Stimulated activated CD4-positive, alpha-beta T cell treated with anti-CD3 and anti-CD28 coated beads, Interleukin-4, amount 100 ng/mL, for 4 hours (primary cell): ENCODE results near the gene TNS1.

Source experiments
- DNase-seq, 2 experiments: peaks; one replicate each; pipeline ENCODE4 v3.0.0-alpha.2; 2020

The TNS1 gene

DNA sequence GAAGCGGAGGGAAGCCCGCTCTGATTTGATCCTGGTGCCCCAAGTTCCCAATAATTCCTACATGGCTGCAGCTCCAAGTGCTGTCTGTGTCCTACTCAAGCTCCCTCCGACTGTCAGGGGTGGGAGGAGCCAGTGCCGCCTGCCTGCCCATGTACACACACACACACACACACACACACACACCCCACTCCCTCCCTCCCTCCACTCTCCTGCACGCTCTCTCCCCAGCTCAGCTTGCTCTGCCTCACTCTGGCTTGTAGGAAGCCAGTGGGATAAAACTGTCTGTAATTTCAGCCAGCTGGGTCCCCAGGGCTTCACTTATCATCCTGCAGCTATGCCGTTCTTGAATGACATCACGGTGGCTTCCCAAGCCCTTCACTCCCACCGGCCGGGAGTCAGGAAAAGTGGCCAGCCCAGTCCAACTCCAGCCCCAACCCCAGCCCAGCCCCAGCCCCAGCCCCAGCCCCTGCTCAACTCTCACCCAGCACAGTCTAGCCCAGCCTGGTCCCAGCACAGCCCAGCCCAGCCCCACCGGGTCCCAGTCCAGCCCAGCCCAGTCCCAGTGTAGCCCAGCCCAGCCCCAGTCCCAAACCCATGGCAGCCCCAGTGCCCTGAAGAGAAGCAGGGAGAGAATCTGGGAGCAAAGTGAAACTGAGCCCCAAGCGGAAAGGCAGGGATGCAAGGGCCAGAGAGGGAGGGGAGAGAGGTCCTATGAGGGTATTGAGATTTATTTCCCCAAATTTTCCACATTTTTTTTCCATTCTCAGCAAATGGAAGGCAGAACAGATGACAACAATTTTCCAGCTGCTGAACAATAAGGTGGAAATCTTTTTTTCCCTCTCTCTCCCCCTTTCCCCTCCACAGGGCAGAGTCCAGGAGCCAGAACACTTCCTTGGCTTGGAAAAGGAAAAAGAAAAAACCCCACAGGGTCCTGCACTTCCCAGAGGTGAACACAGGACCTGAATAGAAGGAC, 144.0 kb downstream of the TNS1 start:
- no peak for DNase-seq

- DNase-seq: no peak
Measured at GRCh38 chr2:217857624-217858506, 144.9 kb downstream of the TNS1 start.

- DNase-seq: no peak
Measured at GRCh38 chr2:217856871-217857270, 145.9 kb downstream of the TNS1 start.

- DNase-seq: no peak
Measured at GRCh38 chr2:217856159-217856558, 146.6 kb downstream of the TNS1 start.

GRCh38 chr2:217854684-217855420, 147.9 kb downstream of the TNS1 start:
- DNase-seq: no peak

DNA sequence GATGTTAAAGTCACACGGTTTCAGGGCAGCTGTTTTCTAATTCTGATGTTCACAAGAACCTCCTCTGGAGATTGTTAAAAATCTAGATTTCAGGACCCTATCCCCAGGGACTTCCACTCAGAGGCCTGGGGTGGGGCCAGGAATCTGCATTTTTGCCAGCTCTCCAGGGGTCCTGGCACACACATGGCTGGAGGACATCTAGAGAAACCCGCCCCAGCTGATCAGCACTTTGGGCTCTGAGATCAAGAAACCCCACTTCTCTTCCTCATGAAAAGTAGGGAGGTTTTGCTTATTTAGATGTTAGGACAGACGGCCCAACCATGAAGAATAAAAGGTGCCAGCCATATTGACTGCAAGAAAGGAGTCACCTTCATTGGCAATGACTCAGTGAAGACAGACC, 148.8 kb downstream of the TNS1 start:
- no peak for DNase-seq

- DNase-seq: no peak
Measured at GRCh38 chr2:217853301-217853881, 149.4 kb downstream of the TNS1 start.

DNA sequence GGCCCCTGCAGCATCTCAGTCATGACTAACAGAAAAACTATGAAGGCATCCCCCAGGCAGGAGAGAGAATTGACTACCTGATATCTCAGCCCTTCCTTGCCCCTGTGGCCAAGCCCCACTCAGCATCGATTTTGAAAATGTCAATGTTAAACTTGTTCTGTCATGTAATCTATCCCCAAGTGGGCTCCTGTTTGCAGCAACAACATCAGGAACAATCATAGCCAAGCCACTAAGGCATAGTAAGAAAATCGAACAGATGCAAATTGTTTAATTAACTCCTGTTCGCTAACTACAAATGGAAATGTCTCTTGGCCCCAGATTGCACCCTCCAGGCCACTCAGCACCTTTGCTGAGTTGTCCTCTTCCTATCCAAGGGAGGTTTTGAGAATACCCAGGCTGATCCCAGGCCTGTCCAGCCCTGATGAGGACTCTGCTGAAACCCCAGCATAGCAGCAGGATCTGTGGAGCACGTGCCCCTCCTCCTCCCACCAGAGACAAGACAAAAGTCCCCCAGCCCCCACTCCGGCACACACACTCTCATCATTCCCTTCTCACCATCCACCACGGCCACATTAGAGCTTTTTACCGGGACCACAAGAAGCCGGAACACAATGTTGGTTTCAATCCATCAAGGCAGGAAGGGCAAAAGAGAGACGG, 150.1 kb downstream of the TNS1 start:
- DNase-seq: no peak

DNA sequence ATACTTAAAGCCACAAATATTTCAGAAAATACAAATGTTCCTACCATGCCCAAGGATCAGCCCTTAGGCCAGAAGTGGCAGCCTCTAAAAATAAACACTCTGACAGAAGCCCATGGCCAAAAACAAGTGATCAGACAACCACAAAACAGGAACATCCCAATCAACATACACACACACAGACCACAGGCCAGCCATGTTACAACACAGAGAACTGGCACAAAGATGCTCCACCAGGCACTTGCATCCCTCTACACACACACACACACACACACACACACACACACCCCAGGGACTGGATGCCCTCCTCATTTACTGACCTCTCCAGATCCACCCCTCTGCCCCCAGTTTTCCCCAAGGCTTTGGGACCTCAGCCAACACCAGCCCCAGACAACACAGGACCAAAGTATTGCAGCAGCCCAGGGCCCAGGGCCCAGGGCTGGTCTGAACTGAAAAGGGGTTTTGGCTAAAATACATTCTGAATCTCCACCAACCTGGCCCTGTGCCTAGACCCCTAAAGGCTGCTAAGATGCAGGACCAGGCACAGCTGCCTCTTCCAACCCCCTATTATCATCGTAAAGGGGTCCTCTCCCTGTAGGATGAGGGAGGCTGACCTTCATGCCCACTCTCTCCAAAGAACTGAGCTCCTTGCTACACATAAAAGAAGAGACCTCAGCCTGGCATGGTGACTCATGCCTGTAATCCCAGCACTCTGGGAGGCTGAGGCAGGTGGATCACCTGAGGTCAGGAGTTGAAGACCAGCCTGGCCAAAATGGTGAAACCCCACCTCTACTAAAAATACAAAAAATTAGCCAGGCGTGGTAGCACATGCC, 151.4 kb downstream of the TNS1 start:
- no peak for DNase-seq

DNA sequence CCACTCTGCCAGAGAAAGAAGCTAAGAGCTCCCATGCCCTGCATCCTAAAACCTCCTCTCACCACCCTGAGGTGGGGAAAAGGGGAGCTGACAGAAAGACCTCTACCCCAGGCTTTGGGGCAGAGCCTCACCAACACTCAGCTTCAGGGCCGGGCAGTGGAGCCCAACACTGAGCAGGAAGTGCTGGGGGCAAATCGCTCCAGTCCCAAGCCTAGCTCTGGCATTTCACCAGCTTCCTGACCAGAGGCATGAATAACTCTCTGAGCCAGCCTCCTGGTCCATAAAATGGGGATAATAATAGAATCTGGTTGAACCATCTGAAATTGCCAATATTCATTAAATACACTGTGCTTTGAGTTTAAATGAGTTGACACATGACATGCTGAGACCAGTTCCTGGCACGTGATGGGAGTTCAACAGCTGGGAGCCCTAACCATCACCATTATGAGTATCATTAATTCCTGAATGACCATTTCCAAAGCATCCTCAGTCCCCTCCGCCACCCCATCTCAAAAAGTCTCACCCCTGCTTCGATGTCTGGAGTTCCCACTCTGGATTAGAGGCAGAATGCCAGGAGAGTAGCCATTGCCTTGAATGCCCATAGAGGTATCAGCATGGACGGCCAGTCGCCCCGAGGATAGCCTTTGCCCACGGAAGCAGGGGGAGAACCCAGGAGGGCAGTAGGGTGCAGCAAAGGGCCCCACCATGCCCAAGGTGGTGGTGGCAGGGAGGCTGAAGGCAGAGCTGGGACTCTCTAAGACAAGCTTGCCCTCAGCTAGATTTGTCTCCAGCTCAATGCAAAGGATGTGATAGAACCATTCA, 153.4 kb downstream of the TNS1 start:
- no peak for DNase-seq

DNA sequence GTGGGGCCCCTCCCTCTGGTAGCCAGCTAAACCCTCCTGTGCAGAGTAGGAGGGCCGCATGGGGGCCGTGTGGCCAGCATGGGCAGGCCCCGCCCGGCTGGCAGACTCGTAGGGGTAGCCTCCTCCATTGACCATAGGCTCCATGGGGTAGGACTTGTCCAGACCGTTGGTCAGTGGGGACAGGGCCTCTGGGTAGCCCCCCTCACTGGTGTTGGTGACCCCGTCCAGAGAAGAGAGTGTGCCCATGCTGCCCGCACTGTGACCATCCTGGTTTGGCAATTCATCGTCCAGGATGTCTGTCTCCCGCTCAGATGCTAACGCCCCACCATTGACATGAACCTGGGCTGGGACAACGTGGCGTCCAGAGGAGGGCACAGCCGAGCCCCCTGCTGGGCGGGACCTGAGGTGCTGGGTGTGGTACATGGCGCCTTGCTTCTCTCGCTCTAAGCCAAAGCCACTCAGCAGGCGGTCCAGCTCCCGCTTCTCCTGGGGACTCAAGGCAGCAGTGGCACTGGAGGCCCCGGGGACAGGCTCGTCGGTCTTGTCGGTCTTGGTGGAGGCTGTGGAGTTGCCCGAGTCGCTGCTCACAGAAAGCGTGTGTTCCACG, 154.3 kb downstream of the TNS1 start:
- DNase-seq: no peak

GRCh38 chr2:217847552-217848350, 155.0 kb downstream of the TNS1 start:
- DNase-seq: no peak

GRCh38 chr2:217847115-217847514, 155.7 kb downstream of the TNS1 start:
- DNase-seq: no peak

DNA sequence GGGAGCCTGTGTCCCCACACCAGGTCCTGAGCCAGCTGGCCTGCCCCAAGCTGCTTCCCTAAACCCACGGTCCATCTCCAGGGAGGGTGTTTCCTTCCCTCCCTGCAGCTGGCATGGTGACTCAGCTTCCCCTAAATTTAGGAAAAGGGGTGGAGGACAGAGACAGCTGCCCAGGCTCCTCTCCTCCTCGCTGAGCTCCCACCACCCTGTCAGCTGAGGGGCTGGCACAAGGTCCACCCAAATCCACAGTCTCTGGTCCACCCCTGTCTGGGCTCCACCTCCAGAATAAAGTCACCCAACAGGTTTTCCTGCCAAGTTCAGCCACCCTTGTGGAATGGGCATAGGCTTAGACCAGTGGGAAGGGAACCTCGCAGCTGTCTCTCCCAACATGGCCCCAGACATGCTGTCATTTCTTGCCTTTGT, 156.5 kb downstream of the TNS1 start:
- DNase-seq: no peak

DNA sequence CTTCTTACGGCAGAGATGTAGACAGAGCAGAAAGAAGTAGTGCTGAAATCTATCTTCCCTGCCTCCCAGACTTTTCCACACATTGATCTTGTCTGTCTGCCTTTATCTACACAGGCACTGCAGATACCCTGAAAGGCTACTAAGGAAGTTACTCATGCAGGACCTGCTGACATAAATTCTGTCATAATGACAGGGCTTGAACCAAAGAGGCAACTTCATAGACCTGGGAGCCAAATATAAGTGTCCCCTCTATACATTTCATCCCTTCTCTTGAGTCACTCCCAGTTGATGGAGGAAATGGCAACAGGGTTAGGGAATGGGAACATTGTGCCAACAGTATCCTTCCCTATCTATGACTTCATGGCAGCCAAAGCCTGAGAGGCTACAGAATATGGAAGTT, 157.5 kb downstream of the TNS1 start:
- DNase-seq: no peak

- DNase-seq: no peak
Measured at GRCh38 chr2:217844696-217845095, 158.1 kb downstream of the TNS1 start.

DNA sequence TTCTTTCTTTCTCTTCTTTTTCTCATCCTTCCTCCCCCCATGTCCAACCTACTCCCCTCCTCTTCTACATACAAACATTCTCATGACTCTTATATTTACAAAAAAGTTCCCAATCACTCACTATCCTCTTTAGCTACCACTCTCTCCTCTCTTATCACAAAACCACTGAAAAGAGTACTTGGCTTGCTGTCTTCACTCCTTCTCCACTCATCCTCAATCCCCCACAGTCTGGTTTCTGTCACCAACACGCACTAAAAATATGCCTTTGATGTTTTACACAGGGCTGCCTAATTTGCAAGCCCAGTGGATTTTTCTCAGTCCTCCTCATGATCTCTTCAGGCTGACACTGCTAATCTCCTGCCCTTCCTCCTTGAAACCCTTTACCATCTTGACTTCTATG, 159.5 kb downstream of the TNS1 start:
- no peak for DNase-seq

GRCh38 chr2:217842017-217842416, 160.8 kb downstream of the TNS1 start:
- no peak for DNase-seq

- no peak for DNase-seq
Measured at GRCh38 chr2:217840522-217840921, 162.3 kb downstream of the TNS1 start.
